Iris pigment epithelial cell (primary cell): Measurements from ENCODE around the gene TDO2.
"Not testable (repeated sequence)": the region's sequence is repeated elsewhere in the genome, so short reads cannot be mapped to it uniquely, and the experiment has no call there.

Source experiments
- DNase-seq: peaks from one replicate; pipeline ENCODE4 v3.0.0-alpha.2; 2011; ENCODE audit warnings: low read depth

Gene TDO2

GRCh38 chr4:155903453-155903852 is at the start of gene TDO2:
TDO2 (plus strand) TSS chr4:155903696; CDS start chr4:155903759, 63 bp downstream.
- DNase-seq = no peak

GRCh38 chr4:155854582-155855226 is 48.8 kb upstream of the TDO2 start:
- peak; percentile 54 for DNase-seq

GRCh38 chr4:155855897-155856296 is 47.6 kb upstream of the TDO2 start:
- DNase-seq = no peak

GRCh38 chr4:155866177-155866576 is 37.3 kb upstream of the TDO2 start, which contains the start of gene ASIC5:
ASIC5 (minus strand) TSS chr4:155866277; CDS start chr4:155866226, 51 bp downstream.
- no peak for DNase-seq

- DNase-seq = no peak
These were observed 27.6 kb upstream of the TDO2 start for GRCh38 chr4:155875878-155876277.

GRCh38 chr4:155877971-155878370 is 25.5 kb upstream of the TDO2 start:
- no peak for DNase-seq

- DNase-seq = no peak
These were observed 24.9 kb upstream of the TDO2 start for GRCh38 chr4:155878611-155879010.

- DNase-seq = no peak
These were observed 23.7 kb upstream of the TDO2 start for GRCh38 chr4:155879767-155880166.

- DNase-seq = no peak
These were observed 21.9 kb upstream of the TDO2 start for GRCh38 chr4:155881555-155881954.

GRCh38 chr4:155883895-155884294 is 19.6 kb upstream of the TDO2 start:
- no peak for DNase-seq

GRCh38 chr4:155885666-155886065 is 17.8 kb upstream of the TDO2 start:
- DNase-seq = no peak

- no peak for DNase-seq
These were observed 16.5 kb upstream of the TDO2 start for GRCh38 chr4:155887045-155887444.

GRCh38 chr4:155887847-155888570 is 15.5 kb upstream of the TDO2 start:
- DNase-seq = no peak

- peak; percentile 94 for DNase-seq
These were observed 14.3 kb upstream of the TDO2 start for GRCh38 chr4:155889031-155889793.

GRCh38 chr4:155889946-155890345 is 13.6 kb upstream of the TDO2 start:
- DNase-seq = no peak

- no peak for DNase-seq
These were observed 12.4 kb upstream of the TDO2 start for GRCh38 chr4:155891058-155891457.

- DNase-seq = not testable (repeated sequence)
These were observed 5.1 kb upstream of the TDO2 start for GRCh38 chr4:155898371-155898770.

GRCh38 chr4:155899891-155900290 is 3.6 kb upstream of the TDO2 start:
- DNase-seq = no peak

GRCh38 chr4:155900381-155900780 is 3.1 kb upstream of the TDO2 start:
- peak; percentile 61 for DNase-seq

GRCh38 chr4:155901013-155901412 is 2.5 kb upstream of the TDO2 start:
- no peak for DNase-seq

- DNase-seq = no peak
These were observed 835 bp downstream of the TDO2 start for GRCh38 chr4:155904331-155904730.

GRCh38 chr4:155906554-155907247 is 3.2 kb downstream of the TDO2 start:
- DNase-seq = peak; percentile 98
